NT2/D1 (cell line): ENCODE results near the gene RAB4A.

Experiments
- SUZ12 ChIP-seq: IDR thresholded peaks from 2 replicates; pipeline ENCODE4 v1.6.1; 2011; ENCODE audit not compliant: insufficient read length, insufficient read depth; ENCODE audit errors: extremely low read depth
- ZNF274 ChIP-seq: IDR thresholded peaks from 2 replicates; pipeline ENCODE4 v1.6.1; 2011; ENCODE audit warnings: mild to moderate bottlenecking, low read depth, low read length

- no peak for TF ChIP-seq ZNF274
- TF ChIP-seq SUZ12 = no peak
Observed at GRCh38 chr1:229325401-229325800, 54.5 kb downstream of the RAB4A start.
